RWPE1 (cell line): ENCODE measurements around the gene NGEF.
A peak's percentile ranks its signal among the peaks of the same experiment; 100 is the strongest.

Experiments
- CTCF ChIA-PET: fragments of 350-600 bp; sonication (Branson Sonifier 250); formaldehyde crosslinking; extraction: SDS; loops from one replicate; lab custom pipeline; 2021; lab: Yijun Ruan, JAX
- POLR2A ChIA-PET: fragments of 400-600 bp; formaldehyde crosslinking; extraction: SDS; loops from one replicate; lab custom pipeline; 2020; ENCODE audit warnings: antibody characterized with exemption; ENCODE audit not compliant: low non-redundant PET; lab: Yijun Ruan, JAX
- DNase-seq: peaks from one replicate; pipeline ENCODE4 v3.0.0; 2012; ENCODE audit warnings: low spot score
- H3K27ac ChIP-seq: fragments of 450-650 bp; 2 replicates; pipeline ENCODE4 v1.5.1; 2017
- TF ChIP-seq, protein P1 (sequence below): fragments of 450-650 bp; conservative IDR thresholded peaks from 2 replicates; pipeline ENCODE4 v1.5.1; 2017; ENCODE audit warnings: low read depth, mild to moderate bottlenecking

NGEF gene

DNA sequence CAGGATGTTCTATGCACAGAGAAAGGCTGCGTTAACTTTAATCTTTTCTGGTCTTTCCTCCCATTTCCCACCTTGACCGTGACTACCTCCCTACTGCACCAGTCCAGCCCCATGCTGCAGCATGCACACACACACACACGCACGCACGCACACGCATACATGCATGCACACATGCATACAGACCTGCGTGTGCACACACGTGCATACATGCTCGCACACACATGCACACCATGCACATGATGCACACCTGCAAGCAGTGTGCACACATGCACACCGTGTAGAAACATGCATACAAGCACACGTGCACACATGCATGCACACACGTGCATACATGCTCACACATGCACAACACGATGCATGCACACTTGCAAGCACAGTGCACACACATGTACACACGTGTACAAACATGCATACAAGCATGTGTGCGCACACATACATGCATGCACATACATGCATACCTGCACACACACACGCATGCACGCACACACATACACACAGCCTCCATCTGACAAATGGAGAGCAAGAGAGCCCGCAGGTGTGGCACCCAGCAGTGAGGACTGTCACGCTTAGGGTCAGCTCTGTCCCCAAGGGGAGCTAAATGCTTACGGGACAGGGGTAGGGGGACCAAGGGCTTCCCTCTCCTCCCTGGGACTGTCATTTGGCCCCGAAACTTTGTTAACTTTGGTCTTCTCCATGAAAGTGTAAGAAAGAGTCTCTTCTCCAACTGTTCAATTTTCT is 124.8 kb downstream of the NGEF start:
- no peak for DNase-seq
- TF ChIP-seq, protein P1, sequence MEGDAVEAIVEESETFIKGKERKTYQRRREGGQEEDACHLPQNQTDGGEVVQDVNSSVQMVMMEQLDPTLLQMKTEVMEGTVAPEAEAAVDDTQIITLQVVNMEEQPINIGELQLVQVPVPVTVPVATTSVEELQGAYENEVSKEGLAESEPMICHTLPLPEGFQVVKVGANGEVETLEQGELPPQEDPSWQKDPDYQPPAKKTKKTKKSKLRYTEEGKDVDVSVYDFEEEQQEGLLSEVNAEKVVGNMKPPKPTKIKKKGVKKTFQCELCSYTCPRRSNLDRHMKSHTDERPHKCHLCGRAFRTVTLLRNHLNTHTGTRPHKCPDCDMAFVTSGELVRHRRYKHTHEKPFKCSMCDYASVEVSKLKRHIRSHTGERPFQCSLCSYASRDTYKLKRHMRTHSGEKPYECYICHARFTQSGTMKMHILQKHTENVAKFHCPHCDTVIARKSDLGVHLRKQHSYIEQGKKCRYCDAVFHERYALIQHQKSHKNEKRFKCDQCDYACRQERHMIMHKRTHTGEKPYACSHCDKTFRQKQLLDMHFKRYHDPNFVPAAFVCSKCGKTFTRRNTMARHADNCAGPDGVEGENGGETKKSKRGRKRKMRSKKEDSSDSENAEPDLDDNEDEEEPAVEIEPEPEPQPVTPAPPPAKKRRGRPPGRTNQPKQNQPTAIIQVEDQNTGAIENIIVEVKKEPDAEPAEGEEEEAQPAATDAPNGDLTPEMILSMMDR, result no peak
- CTCF ChIA-PET, result interaction anchor here (0.7 kb wide), 1 partner anchor 163 kb away, joined by 3 read pairs; no protein-coding TSS in a partner anchor
- POLR2A ChIA-PET, result no interaction called here
- H3K27ac ChIP-seq, result peak overlapping the region; percentile 15

DNA sequence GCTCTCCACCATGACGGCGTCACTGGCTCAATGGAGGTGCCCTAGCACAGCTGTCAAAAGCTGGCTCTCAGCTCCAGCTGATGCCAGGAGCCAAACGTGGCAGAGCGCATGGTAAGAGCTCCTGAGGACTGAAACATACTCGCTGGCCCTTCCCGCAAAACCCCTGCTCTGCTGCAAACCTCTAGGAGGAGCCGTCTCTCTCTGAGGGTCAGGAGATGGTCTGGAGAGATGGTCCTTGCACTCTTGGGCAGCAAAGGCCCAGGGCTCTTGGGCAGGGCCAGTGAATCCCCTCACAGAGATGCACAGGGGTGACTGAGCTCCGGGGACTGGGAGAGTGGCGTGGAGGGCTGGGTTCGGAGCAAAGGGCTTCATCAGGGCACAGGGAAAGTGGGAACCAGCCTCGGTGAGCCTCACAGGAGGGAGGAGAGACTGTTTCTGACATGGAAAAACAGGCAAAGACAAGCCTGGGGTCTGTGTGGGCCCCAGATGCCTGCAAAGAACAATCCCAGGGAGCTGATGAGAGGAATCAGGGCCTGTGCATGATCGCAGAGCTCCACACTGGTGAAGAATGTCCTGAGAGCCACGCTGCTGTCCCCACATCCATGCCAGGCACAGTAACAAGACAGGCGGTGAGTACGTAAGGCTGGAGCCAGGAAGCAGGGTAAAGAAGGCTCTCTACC is 125.7 kb downstream of the NGEF start:
- TF ChIP-seq, protein P1, result no peak
- H3K27ac ChIP-seq, result peak overlapping the region; percentile 21
- ChIA-PET CTCF (no interaction called here), POLR2A (interaction anchor here (0.5 kb wide), 1 partner anchor 373 kb away, joined by 3 read pairs; no protein-coding TSS in a partner anchor)
- no peak for DNase-seq

DNA sequence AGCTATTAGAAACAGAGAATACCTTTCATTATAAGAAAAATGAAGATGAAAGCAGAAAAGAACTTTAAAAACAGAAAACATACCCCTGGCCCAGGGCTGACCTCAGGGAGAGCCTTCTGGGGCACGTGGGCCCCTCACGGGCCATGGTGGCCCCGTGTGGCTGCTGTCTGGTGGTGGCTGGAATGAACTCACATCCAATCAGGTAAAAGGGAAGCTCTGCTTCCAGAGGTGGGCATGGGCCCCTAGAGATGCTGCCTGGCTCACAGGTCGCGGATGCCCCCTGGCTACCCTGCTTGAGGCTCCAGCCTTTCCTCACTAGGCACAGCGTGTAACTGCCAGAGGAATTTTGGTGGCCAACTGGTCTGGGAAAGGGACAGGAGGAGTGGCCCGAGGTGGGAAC is 126.4 kb downstream of the NGEF start:
- ChIA-PET CTCF (no interaction called here), POLR2A (no interaction called here)
- no peak for DNase-seq
- H3K27ac ChIP-seq, result peak overlapping the region; percentile 21; the same call in 1 of the 2 replicates
- TF ChIP-seq, protein P1, result no peak

DNA sequence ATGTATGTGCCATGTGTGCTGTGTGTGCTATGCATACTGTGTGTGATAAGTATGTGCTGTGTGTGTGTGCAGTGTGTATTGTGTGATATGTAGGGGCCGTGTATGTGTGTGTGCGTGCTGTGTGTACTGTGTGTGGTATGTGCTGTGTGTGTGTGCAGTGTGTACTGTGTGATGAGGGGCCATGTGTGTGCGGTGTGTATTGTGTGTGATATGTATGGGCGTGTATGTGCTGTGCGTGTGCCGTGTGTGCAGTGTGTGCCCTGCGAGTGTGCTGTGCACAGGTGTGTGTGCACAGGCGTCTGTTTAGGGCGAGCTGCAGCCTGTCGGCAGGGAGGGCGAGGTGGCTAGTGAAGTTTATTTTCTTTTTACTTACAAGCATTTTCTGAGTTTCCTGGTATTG is 126.9 kb downstream of the NGEF start:
- peak overlapping the region; percentile 21; the same call in 1 of the 2 replicates for H3K27ac ChIP-seq
- ChIA-PET CTCF (no interaction called here), POLR2A (no interaction called here)
- TF ChIP-seq, protein P1, result no peak
- DNase-seq, result no peak

DNA sequence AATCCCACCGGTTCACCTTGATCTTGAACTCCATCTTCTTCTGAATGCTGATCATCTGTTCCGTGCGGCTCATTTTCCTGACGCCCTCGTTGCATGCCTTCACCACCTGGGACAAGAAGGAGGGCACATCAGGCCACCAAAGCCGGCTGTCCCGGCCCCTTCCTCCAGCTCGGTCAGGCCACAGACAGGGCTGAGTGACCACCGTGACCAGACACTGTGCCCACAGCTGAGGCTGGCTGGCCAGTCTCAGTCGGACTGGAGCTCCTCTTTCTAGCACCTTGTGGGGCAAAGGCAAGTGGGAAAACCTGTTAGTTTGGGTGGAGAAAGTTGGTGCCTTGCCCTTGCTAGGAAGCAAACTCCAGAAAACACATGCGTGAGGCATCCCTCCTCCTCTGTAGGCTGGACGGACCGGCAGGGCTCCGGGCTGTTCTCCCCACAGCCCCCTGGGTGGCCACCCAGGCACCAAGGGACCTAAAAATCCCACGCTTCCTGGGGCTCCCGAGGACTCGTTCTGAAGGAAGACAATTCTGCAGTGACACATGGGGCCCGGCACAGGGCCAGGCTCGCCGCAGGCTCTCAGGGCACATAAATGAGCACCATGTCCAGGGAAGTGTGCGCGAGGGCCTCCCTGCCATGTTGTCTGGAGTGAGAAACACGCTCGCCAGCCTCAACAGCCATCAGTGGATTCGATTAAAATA is 127.6 kb downstream of the NGEF start:
- DNase-seq, result no peak
- ChIA-PET POLR2A (no interaction called here), CTCF (no interaction called here)
- no peak overlapping the region for H3K27ac ChIP-seq
- TF ChIP-seq, protein P1, result no peak

DNA sequence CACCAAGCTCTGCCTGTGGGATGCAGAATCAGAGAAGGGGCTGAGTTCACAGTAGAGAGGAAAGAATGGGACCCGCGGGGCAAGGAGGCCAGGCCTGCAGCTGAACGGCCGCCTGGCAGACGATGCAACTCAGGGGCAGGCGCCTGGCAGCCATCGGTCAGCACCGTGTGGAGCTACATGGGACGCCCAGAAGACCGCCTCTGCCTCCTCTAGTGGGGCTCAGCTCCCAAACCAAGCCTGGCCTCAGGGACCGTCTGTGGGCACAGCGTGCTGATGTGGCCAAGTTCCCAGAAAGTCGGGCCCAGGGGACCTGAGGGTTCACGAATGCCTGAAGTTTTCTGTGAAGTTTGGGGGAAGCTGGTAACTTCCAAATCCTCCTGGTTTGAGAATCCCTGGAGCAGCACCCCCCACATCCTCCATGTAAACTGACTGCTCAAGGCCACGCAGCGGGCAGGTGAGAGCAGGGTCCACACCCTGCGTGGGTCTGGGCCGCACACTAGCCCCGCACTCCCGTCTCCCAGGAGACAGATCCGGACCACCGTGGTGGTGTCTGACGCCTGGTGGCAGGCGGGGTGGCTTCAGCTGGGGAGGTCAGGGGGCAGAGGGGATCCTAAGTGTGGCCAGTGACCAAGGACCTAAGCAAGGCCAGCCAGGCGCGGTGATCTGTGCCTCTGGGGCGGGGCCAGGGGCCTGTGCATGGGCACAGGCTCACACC is 128.3 kb downstream of the NGEF start:
- ChIA-PET CTCF (no interaction called here), POLR2A (no interaction called here)
- TF ChIP-seq, protein P1, result no peak
- no peak for DNase-seq
- H3K27ac ChIP-seq, result no peak overlapping the region
